Nephron progenitor cell (in vitro differentiated cells): Measurements from ENCODE around the gene CHAT.

Experiments
- DNase-seq: peaks from one replicate; pipeline ENCODE4 v3.0.0; 2021
- H3K27ac Mint-ChIP-seq: 2 replicates; pipeline ENCODE4 v1.8.0; 2021; ENCODE audit warnings: mild to moderate bottlenecking, moderate library complexity, mixed read lengths
- H3K27me3 Mint-ChIP-seq: 2 replicates; pipeline ENCODE4 v1.8.0; 2021; ENCODE audit warnings: mild to moderate bottlenecking, low read depth, mixed read lengths; ENCODE audit not compliant: poor library complexity
- H3K36me3 Mint-ChIP-seq: 2 replicates; pipeline ENCODE4 v1.8.0; 2021; ENCODE audit warnings: low read depth, mixed read lengths
- H3K4me1 Mint-ChIP-seq: 2 replicates; pipeline ENCODE4 v1.8.0; 2021; ENCODE audit warnings: mixed read lengths
- H3K4me3 Mint-ChIP-seq: 2 replicates; pipeline ENCODE4 v1.8.0; 2021; ENCODE audit warnings: mild to moderate bottlenecking, moderate library complexity, mixed read lengths
- H3K9me3 Mint-ChIP-seq: 2 replicates; pipeline ENCODE4 v1.8.0; 2021; ENCODE audit warnings: mild to moderate bottlenecking, moderate library complexity, mixed read lengths
- CTCF ChIP-seq: fragments of 200-600 bp; sonication (generic); IDR thresholded peaks from 2 replicates; pipeline ENCODE4 v1.5.0; 2021; ENCODE audit warnings: antibody characterized with exemption

CHAT gene

DNA sequence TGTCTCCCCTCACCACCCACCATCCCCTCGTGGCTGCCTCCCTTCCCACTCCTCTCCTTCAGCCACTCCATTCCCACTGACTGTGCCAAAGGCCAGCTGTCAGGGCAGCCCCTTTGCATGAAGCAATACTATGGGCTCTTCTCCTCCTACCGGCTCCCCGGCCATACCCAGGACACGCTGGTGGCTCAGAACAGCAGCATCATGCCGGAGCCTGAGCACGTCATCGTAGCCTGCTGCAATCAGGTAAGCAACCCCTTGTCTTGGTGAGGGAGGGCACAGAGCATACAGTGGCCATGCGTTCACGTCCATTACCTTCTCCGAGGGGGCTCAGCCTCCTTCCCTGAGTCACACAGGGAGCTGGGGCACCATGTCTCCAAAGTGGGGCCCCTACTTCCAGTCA lies 11.6 kb downstream of the CHAT start:
- no peak for DNase-seq
- Mint-ChIP-seq H3K27ac (no peak overlapping the region), H3K4me3 (no peak overlapping the region), H3K36me3 (no peaks in the 10 kb centered on the region), H3K4me1 (peaks cover 9% of the 10 kb centered on the region), H3K9me3 (no peaks in the 10 kb centered on the region), H3K27me3 (peaks cover 47% of the 10 kb centered on the region)
- TF ChIP-seq CTCF, result no peak

DNA sequence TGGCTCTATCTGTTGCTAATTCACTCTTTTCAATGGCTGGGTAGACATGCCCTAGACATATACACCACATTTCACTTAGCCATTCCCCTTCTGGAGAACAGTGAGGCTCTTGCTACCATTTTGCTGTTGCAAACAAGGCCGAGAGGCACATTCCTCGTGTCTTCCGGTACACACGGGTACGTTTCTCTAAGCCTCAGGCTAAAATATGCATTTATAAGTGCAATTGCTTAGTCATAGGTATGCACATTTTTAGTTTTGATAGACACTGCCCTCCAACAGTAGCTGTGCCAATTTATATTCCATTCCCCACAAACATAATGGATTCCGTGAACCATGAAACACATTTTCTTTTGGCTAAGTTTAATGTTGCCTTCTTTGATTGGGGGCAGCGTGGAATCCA lies 13.2 kb downstream of the CHAT start:
- H3K27me3 Mint-ChIP-seq, result peaks cover 39% of the 10 kb centered on the region
- DNase-seq, result no peak
- H3K27ac Mint-ChIP-seq, result no peak overlapping the region
- no peaks in the 10 kb centered on the region for H3K9me3 Mint-ChIP-seq
- H3K4me1 Mint-ChIP-seq, result peaks cover 4% of the 10 kb centered on the region
- H3K36me3 Mint-ChIP-seq, result no peaks in the 10 kb centered on the region
- no peak for TF ChIP-seq CTCF
- H3K4me3 Mint-ChIP-seq, result no peak overlapping the region

DNA sequence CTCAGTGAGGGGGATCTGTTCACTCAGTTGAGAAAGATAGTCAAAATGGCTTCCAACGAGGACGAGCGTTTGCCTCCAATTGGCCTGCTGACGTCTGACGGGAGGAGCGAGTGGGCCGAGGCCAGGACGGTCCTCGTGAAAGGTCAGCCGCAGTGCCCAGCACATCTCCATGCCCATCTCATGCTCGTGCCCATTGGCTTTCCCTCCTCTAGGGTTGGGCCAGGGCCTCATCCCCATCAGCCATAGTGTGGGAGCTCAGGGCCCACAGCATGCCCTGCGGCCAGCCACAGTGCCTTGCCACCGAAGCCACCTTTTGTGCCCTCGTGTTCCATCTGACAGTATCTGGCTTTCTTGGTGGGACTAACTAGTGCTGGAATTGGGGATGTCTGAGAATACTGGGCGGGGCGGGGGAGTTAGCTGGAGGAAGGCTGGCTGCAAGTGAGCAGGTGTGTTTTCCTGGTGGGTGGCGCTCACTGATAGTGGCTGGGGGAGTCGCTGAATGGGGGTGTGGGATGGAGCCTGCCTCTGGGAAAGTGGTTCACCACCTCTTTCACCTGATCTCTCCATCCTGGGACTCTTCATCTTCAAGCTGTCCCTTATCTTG lies 13.9 kb downstream of the CHAT start:
- TF ChIP-seq CTCF, result no peak
- H3K27me3 Mint-ChIP-seq, result peaks cover 39% of the 10 kb centered on the region
- H3K4me3 Mint-ChIP-seq, result no peak overlapping the region
- no peaks in the 10 kb centered on the region for H3K4me1 Mint-ChIP-seq
- DNase-seq, result no peak
- H3K9me3 Mint-ChIP-seq, result no peaks in the 10 kb centered on the region
- no peaks in the 10 kb centered on the region for H3K36me3 Mint-ChIP-seq
- H3K27ac Mint-ChIP-seq, result no peak overlapping the region

DNA sequence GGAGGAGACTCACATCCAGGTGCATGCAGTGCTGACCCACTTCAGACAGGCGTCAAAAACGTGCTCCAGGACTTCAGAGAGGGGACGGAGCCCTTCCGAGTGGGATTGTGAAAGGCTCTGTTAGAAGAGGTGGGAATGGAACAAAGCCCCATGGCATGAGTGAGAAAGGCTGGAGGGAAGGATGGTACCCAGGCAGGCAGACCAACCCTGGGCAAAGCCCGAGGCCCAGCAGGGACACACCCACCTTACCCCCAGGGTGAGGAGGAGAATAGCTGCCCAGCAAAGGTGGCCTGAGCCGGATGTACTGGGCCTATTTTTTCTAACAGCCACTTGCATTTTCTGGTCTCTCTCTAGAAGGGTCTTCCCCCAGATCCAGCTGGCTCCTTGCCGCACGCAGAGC lies 14.8 kb downstream of the CHAT start:
- Mint-ChIP-seq H3K27ac (peak overlapping the region; percentile 27), H3K9me3 (no peaks in the 10 kb centered on the region), H3K27me3 (peaks cover 36% of the 10 kb centered on the region), H3K36me3 (no peaks in the 10 kb centered on the region), H3K4me1 (no peaks in the 10 kb centered on the region), H3K4me3 (no peak overlapping the region)
- no peak for DNase-seq
- no peak for TF ChIP-seq CTCF

DNA sequence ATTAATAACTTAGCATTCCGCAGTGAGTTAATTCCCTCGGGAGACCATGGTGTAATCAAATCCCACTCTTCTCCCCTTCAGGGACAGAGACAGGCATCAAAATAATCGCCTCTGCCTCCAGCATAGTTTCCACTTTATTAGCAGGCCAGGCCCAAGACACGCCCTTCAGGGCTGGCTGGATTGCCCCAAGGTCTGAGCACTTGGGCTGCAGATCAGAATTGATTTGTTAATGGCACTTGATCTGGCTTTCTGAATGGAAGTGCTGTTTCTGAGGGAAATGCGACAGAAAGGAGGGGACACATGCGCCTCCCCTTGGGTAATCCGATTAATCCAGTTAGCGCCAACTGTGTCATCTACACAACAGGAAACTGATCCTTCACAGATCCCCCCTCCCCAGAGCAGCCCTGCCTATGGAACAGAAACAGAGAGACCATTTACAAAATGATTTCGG lies 15.6 kb downstream of the CHAT start:
- H3K27ac Mint-ChIP-seq, result no peak overlapping the region
- no peak for DNase-seq
- no peaks in the 10 kb centered on the region for H3K36me3 Mint-ChIP-seq
- H3K9me3 Mint-ChIP-seq, result no peaks in the 10 kb centered on the region
- H3K4me1 Mint-ChIP-seq, result no peaks in the 10 kb centered on the region
- no peak for TF ChIP-seq CTCF
- no peak overlapping the region for H3K4me3 Mint-ChIP-seq
- H3K27me3 Mint-ChIP-seq, result peaks cover 33% of the 10 kb centered on the region

DNA sequence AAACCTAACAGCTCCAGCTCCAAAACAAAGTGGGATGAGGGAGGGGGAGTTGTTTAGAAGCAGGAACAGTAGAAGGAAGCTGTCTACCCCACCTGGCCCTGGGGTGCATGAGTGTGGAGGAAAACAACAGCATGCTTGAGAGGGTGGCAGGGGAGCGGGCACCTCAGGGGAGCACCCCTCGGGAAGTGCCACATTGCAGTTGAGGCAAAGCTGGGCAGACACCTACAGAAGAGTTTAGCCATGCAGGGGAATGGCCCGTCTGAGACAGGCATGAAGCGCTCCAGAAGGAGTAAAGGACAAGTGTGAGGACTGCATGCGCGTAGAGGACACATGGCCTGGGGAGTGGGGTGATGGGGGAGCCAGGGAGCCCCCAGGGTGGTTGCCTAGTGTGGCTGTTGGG lies 18.1 kb downstream of the CHAT start:
- peaks cover 41% of the 10 kb centered on the region for H3K27me3 Mint-ChIP-seq
- no peak for DNase-seq
- no peaks in the 10 kb centered on the region for H3K9me3 Mint-ChIP-seq
- H3K4me1 Mint-ChIP-seq, result no peaks in the 10 kb centered on the region
- H3K36me3 Mint-ChIP-seq, result no peaks in the 10 kb centered on the region
- H3K4me3 Mint-ChIP-seq, result no peak overlapping the region
- H3K27ac Mint-ChIP-seq, result no peak overlapping the region
- TF ChIP-seq CTCF, result no peak
